Inflammatory macrophage treated with lipopolysaccharide for 4 hours (primary cell): ENCODE results near the gene FER.
"Not testable (repeated sequence)": the region's sequence is repeated elsewhere in the genome, so short reads cannot be mapped to it uniquely, and the experiment has no call there.

Experiments
- DNase-seq: peaks from one replicate; pipeline ENCODE4 v3.0.0-alpha.2; 2020

FER gene

DNA sequence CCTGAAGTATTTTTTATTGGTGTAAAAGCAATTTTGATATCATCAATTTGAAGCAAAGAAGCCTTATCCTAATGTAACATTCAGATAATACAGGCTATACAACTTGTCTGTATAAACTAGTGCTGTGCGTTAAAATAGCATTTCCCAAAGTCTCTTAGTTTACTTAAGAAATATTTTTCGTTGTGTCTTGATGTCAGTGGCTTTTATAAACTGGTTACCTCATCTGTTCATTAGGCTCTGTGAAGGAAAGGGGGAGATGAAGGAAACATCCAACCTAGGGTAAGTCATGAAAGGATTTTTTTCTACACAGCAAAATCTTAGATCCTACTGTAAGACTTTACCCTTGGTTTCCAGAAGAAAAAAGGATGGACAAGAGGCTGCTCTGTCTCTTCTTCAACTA is 389.2 kb downstream of the FER start:
- no peak for DNase-seq

DNA sequence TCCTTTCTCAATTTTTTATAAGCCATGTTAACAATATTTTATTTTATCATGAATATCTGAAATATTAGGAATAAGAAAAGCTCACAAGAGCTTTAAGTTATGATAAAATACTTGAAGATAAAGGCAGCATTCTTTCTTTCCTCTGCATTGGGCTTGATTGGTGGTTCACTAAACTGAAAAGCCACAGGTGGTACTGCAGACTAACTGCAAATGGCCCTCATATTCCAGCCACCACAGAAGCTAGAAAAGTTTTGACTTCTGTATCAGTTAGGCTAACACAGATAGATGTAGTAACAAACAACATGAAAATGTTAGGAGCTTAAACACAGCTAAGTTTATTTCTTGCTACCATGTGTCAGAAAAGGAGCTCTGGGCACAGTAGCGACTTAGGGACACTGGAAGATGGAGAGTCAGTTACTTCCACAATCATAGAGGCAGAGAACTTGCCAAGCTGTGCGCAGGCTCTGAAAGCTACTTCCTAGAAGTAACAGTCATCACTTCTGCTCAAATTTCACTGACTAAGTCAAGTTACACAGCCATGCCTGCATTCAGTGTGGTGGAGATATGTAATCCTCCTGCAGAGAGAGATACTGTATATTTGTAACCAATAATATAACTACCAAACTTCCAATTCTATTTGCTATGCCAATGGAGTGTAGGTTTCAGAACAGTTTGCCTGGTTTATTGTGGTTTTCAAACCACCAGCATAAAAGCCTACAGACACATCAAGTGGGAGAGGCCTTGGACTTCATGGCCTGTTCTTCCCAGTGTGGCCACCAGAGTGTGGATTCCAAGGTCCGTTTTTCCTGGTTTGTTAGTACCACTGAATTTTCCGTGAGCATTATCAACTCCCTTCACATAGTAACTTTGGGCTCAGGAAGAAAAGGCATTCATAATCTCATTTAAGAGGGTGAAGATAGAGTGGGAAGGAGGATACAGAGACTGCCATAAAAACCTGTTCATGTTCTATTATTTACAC is 393.8 kb downstream of the FER start:
- no peak for DNase-seq

DNA sequence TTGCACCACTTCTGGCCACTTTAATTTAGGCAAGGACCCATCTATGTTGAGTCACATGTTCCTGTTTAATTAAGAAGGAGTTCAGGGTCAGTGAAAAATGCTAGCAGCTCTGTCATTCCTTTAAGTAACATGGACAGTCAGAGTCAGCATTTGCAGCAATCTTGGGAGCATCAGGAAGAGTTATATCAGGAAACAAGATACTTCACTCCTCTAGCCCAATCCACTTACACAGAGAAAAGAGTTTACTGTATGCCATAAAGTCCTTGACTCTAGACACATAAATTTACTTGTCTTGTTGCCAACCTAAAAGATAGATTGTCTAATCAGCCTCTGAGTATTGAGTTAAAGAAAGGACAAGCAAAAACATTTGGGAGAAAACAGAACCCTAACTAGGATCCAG is 395.3 kb downstream of the FER start:
- DNase-seq: no peak

GRCh38 chr5:109145139-109145538 is 397.4 kb downstream of the FER start:
- no peak for DNase-seq

DNA sequence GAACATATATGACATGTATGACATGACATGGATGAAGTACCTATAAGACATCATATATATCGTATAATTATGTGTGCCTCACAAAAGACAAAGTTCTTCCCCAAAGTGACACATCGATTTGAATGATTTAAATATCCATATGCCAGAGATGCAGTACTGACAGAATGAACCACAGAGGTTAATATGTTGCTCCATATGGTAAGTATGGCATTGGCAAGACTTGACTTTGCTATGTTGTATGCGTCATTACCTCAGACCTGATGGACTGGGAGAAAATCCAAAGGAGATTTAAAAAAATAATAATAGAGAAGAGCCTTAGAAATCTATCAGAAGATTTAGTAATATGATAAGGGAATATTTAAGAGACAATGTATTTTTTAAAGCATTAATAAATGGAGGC is 398.9 kb downstream of the FER start:
- DNase-seq: no peak

DNA sequence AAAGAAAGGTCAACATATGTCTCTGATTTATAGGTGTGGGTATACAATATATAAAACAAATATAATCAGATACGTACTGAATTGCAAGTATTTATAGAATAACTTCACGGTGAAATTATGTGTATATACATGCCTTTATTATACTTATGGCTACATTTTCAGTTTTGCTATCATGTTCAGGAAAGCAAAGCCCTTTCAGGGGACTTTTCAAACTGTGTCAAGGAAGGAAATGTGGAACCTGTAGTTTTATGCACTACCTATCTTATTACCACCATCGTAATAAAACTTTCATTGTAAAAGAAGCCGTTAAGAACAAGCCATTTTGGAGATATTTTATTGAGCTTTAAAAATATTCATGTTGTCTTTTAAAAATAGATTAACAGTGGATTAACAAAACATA is 404.9 kb downstream of the FER start:
- no peak for DNase-seq

GRCh38 chr5:109155625-109156024 is 407.9 kb downstream of the FER start:
- DNase-seq: no peak

DNA sequence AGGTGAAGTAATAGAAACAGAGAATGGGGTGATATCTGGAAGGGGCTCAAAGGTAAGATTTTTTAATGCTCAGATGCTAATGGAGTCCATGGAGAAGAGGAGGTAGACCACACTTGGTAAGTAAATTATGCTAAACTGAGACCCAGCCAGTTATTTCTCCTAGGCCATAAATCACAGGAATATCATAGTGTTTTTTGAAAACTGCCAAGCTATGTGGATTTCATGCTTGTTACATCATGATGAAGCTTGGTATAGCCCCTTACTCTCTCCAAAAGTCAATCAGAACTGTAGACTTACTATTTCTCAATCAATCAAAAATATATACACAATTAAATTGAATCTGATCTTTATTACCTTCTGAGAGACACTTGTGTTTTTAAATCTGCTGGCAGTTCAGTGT is 409.2 kb downstream of the FER start:
- DNase-seq: no peak

GRCh38 chr5:109160468-109160867 is 412.8 kb downstream of the FER start:
- no peak for DNase-seq

- DNase-seq: peak; percentile 73
Measured at GRCh38 chr5:109161914-109162683, 414.4 kb downstream of the FER start.

- peak; percentile 15 for DNase-seq
Measured at GRCh38 chr5:109163336-109163735, 415.6 kb downstream of the FER start.

DNA sequence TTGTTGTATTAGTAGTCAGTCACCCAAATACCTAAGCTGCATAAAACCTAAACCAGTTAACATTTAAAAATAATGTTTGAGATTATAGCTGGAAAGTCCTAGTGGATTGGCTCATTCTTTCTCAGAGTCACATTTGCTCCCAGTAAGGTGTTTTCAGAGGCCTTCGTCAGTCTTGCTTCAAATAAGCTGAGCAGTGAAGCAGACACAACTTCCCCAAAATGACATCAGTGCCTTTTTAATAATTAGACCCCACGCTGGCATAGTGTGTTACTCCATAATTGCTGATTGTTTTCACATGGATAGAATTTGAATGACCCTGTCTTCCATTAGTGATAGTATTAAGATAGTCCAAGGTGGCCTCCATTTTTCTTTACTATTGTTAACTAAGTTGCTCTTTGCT is 416.3 kb downstream of the FER start:
- DNase-seq: peak; percentile 13

DNA sequence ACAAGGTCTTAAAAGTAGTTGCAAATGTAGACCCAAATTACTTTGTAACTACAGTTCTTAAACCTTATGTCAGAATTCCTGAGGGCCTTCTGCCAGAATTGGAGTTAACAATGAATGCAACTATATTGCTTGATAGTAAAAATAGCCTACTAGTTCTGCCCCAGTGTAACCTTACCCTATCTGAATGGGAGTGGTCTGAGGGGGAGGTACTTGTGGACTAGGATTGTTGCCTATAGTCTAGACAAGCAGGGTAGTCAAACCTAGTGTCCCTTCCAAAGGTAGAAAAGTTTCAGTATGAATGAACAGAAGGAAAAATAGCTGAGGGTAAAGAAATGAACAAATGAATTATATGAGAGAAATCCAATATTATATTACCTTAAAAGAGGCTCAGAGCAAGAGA is 419.9 kb downstream of the FER start:
- no peak for DNase-seq

GRCh38 chr5:109168151-109168550 is 420.5 kb downstream of the FER start:
- no peak for DNase-seq

GRCh38 chr5:109170629-109171350 is 423.1 kb downstream of the FER start:
- DNase-seq: no peak

DNA sequence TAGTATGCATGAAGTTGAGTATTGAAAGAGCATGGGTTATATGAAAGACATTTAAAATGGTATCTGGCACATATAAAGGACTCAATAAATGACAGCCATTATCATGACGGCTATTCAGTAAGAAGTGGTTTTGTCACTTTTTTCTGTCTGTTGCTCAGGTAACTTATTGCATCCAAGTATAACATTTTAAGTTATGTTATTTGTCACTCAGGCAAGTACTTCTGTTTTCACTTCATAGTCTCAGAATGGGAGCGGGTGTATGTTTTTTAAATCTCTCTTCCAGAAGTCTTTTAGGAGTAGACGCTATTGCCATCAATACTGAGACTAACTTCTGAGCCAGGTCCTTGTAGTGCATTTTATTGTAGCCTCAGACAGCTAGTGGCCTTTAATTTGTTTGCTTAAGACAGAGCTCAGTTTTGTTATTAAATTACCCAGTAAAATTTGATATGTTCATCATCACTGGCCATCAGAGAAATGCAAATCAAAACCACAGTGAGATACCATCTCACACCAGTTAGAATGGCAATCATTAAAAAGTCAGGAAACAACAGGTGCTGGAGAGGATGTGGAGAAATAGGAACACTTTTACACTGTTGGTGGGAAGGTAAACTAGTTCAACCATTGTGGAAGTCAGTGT is 423.9 kb downstream of the FER start:
- not testable (repeated sequence) for DNase-seq

DNA sequence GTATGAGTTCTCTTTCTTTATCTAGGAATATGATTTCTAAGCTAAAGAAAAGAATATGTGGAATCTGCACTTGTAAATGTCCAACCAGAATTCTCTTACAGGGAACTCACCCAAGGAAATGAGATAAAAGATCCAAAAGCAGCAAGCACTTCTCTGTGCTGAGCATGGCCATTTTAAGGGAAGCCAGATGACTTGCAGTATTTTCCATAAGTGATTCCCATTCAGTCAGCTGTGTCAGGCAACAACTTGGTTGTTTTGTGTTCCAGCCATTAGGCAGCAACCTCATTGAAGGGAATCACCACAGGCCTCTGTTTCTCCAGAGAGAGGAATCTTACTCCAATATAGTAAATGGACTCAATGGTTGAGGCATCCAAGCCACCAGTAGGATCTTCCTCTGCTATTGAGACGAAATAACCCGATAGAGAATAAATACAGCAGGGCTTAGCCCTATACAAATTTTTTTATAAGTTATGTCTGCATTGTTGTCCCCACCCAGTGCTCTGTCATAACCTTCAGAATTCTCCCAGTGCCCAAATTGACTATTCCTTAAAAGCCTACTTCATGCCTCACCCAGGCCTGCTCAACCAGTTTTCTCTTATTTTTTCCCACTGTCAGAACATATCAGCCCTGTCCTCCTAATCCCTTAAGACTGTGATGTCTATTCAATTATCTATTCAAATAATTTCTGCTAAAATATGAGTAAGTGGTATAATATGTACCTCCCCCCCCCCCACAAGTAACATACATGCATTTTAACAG is 425.5 kb downstream of the FER start:
- no peak for DNase-seq

DNA sequence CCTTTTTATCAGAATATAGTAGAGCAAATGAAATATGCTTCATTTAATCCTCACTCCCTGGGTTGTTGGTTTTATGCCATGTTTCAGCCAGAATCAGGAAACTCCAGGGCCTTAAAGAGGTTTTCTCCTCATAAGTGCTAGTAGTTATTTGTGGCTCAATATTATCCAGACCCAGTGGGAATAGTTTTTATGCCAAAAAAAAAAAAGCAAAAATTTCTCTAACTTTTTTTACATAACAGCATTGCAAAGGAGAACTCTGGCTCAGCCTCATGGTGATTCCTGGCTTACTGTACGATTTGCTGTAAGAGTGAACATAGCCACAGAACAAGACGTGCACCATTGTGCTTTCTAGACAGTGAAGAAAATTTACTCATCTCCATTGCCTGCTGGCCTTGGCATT is 429.5 kb downstream of the FER start:
- DNase-seq: no peak

DNA sequence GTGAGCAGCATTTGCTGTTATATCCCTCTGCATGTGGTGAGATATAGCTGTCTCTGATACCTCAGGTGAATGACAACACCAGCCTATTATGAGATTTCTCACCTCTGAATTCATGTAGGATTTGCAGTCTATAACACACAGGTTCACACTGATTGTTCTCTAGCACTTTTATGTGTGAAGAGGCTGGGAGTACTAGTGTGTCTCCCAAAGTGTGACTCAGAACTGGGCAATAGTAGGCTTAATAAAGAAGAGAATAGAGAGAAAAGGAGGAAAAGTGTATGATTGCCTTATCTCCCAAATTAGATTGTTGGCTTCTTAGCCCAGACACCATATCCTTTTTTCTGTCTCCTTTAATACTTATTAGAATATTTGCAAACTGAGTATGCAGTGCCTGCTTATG is 430.1 kb downstream of the FER start:
- DNase-seq: no peak

- no peak for DNase-seq
Measured at GRCh38 chr5:109180668-109181067, 433.0 kb downstream of the FER start.

- no peak for DNase-seq
Measured at GRCh38 chr5:109186759-109187158, 439.1 kb downstream of the FER start.

GRCh38 chr5:109191153-109191558 is 443.5 kb downstream of the FER start:
- peak; percentile 16 for DNase-seq
